Stomach (tissue), 9 donors: ENCODE data around the gene TCHP. TPM values are rescaled to one million over a fixed set of nuclear protein-coding genes. Genes with fewer than 3 reads are reported as not detected.

Experiments
- DNase-seq, 2 donors: peaks; one replicate each; pipeline versions ENCODE4 v3.0.0 to v3.0.0-alpha.2; 2013 to 2019
- H3K27ac ChIP-seq, 5 donors: fragments of 200-600 bp in 4 of 5; sonication (generic) in 4 of 5; one replicate each; pipeline ENCODE4 v1.5.1; 2013 to 2019; ENCODE audit warnings: mild to moderate bottlenecking in 1 of 5, moderate library complexity in 1 of 5
- H3K27me3 ChIP-seq, 3 donors: fragments of 200-600 bp; sonication (generic); one replicate each; pipeline ENCODE4 v1.5.1; 2017 to 2019; ENCODE audit warnings: mixed run types in 1 of 3
- H3K36me3 ChIP-seq, 4 donors: fragments of 200-600 bp; sonication (generic); 1 replicate in 3 of 4; 2 replicates in 1 of 4; pipeline ENCODE4 v1.5.1; 2016 to 2019
- H3K4me1 ChIP-seq, 4 donors: fragments of 200-600 bp; sonication (generic); one replicate each; pipeline ENCODE4 v1.5.1; 2016 to 2019
- H3K4me3 ChIP-seq, 4 donors: fragments of 200-600 bp; sonication (generic) in 3 of 4; one replicate each; pipeline ENCODE4 v1.5.1; 2016 to 2019; ENCODE audit warnings: mild to moderate bottlenecking in 1 of 4
- H3K9me3 ChIP-seq, 4 donors: fragments of 200-600 bp; sonication (generic); one replicate each; pipeline ENCODE4 v1.5.1; 2016 to 2019
- CTCF ChIP-seq, 7 experiments: fragments of 450-650 bp in 4 of 7; fragments of 200-600 bp in 3 of 7; sonication (generic) in 3 of 7; IDR thresholded peaks; one replicate each; pipeline ENCODE4 v1.5.1; 2016 to 2019; ENCODE audit warnings: antibody characterized with exemption in 7 of 7, control low read depth in 2 of 7, mild to moderate bottlenecking in 1 of 7
- EP300 ChIP-seq: sonication (generic); formaldehyde crosslinking; IDR thresholded peaks from one replicate; pipeline ENCODE4 v1.6.1; 2017; ENCODE audit warnings: antibody characterized with exemption
- POLR2A ChIP-seq, 4 donors: fragments of 450-650 bp; IDR thresholded peaks; one replicate each; pipeline ENCODE4 v1.6.1; 2016; ENCODE audit warnings: antibody characterized with exemption in 4 of 4, control low read depth in 2 of 4, mild to moderate bottlenecking in 1 of 4, moderate library complexity in 1 of 4
- POLR2AphosphoS5 ChIP-seq, 3 donors: sonication (generic); formaldehyde crosslinking; IDR thresholded peaks; one replicate each; pipeline ENCODE4 v1.6.1; 2016; ENCODE audit warnings: antibody characterized with exemption in 3 of 3
- WGBS, 5 donors: extraction: QIAGEN DNeasy Blood & Tissue Kit in 3 of 5; methylation state at CpG; one replicate each; pipeline versions ENCODE4 v1.1.5 to v1.1.7; 2013 to 2018; 5-methylcytosine and 5-hydroxymethylcytosine counted together
- intact Hi-C: fragments of 100-400 bp; cut with DNase I; formaldehyde crosslinking; loops from one replicate; pipeline ENCODE4 v1.15.1; 2023; ENCODE audit warnings: low total_unique reads
- polyA plus RNA-seq, 3 donors: library from polyadenylated mRNA; stranded (reverse); fragments of 200-250 nt; gene quantifications; one replicate each; pipeline ENCODE4 v1.2.3, GENCODE V29; 2013
- total RNA-seq, 5 donors: library from RNA; depleted of rRNA; stranded (reverse); fragments of >200 nt; gene quantifications; one replicate each; pipeline versions ENCODE4 v1.1.0 to v1.2.3, GENCODE V29; 2014 to 2016
- donor health status: healthy with polysubstance abuse.
- donor health status: Bipolar disorder and iron deficiency.
- donor health status: healthy.

The TCHP gene
- total and polyA plus RNA-seq, 8 donors, result 7.9 to 45.5 (median 14.7) TPM

- Histone ChIP-seq H3K27ac (peak overlapping the region; percentile 63 to 86 (median 77)), H3K27me3 (no peaks in the 10 kb centered on the region), H3K4me3 (no peak overlapping the region), H3K9me3 (no peaks in the 10 kb centered on the region), H3K4me1 (peaks cover 21 to 27% (median 24%) of the 10 kb centered on the region in 4 donors), H3K36me3 (peaks cover 0 to 15% (median 12%) of the 10 kb centered on the region in 4 donors)
- WGBS, 5 donors, result 69 to 78% (median 72%) methylated on average over 8 to 9 of the region's 9 CpGs
- intact Hi-C loops, result no loop called here
- DNase-seq, result peak; percentile 76 to 79
- TF ChIP-seq CTCF (IDR thresholded peaks at IDR 0.05) (no peak), POLR2A (IDR thresholded peaks at IDR 0.05) (no peak), POLR2AphosphoS5 (IDR thresholded peaks at IDR 0.05) (peak; percentile 13 to 77 (median 55)), EP300 (no peak)
These were observed 36.0 kb upstream of the TCHP start for GRCh38 chr12:109863847-109864712.

GRCh38 chr12:109864916-109865315 is 35.2 kb upstream of the TCHP start:
- no peak overlapping the region for H3K4me3 ChIP-seq
- intact Hi-C loops, result no loop called here

GRCh38 chr12:109868182-109869051 is 31.7 kb upstream of the TCHP start:
- no peak for DNase-seq
- Histone ChIP-seq H3K36me3 (peaks cover 0 to 15% (median 11%) of the 10 kb centered on the region in 4 donors), H3K4me1 (peaks cover 20 to 40% (median 33%) of the 10 kb centered on the region in 4 donors)

More at GRCh38 chr12:109864916-109865315, 35.2 kb upstream of the TCHP start:
- H3K9me3 ChIP-seq, result no peaks in the 10 kb centered on the region
- 30 to 53% (median 46%) methylated on average over 3 of the region's 3 CpGs for WGBS, 5 donors
- no peak for TF ChIP-seq POLR2A (IDR thresholded peaks at IDR 0.05)
- TF ChIP-seq CTCF (IDR thresholded peaks at IDR 0.05), result no peak
- TF ChIP-seq POLR2AphosphoS5 (IDR thresholded peaks at IDR 0.05), result no peak
- TF ChIP-seq EP300, result no peak
- H3K27me3 ChIP-seq, result no peaks in the 10 kb centered on the region
- peaks cover 21 to 27% (median 24%) of the 10 kb centered on the region in 4 donors for H3K4me1 ChIP-seq
- DNase-seq, result peak in 1 of 2 donors; percentile 70
- H3K27ac ChIP-seq, result peak overlapping the region; percentile 73 to 90 (median 78)
- peaks cover 0 to 15% (median 12%) of the 10 kb centered on the region in 4 donors for H3K36me3 ChIP-seq

More at GRCh38 chr12:109868182-109869051, 31.7 kb upstream of the TCHP start:
- no peaks in the 10 kb centered on the region for H3K9me3 ChIP-seq
- no peaks in the 10 kb centered on the region for H3K27me3 ChIP-seq
- intact Hi-C loops, result no loop called here
- TF ChIP-seq POLR2A (IDR thresholded peaks at IDR 0.05), result no peak
- no peak for TF ChIP-seq EP300
- TF ChIP-seq CTCF (IDR thresholded peaks at IDR 0.05), result no peak
- no peak for TF ChIP-seq POLR2AphosphoS5 (IDR thresholded peaks at IDR 0.05)
- no peak overlapping the region for H3K4me3 ChIP-seq
- 78 to 89% (median 81%) methylated on average over 9 of the region's 9 CpGs for WGBS, 5 donors
- H3K27ac ChIP-seq, result no peak overlapping the region
